AG09309 (cell line): ENCODE results near the gene DNAJA3.
A peak's percentile ranks its signal among the peaks of the same experiment; 100 is the strongest.

Experiments used
- DNase-seq: peaks from one replicate; pipeline ENCODE4 v3.0.0-alpha.2; 2010; ENCODE audit warnings: low read depth
- H3K4me3 ChIP-seq: 2 replicates; pipeline ENCODE4 v1.5.1; 2011; ENCODE audit warnings: mild to moderate bottlenecking, low read depth, low read length, moderate library complexity; ENCODE audit not compliant: control insufficient read depth
- CTCF ChIP-seq: IDR thresholded peaks from 2 replicates; pipeline ENCODE4 v1.5.1; 2011; ENCODE audit warnings: mild to moderate bottlenecking, low read depth, low read length, inconsistent platforms; ENCODE audit not compliant: insufficient read depth, control insufficient read depth; ENCODE audit errors: missing control alignments

Gene DNAJA3

GRCh38 chr16:4403133-4403949, 22.3 kb upstream of the DNAJA3 start:
- no peak for TF ChIP-seq CTCF
- H3K4me3 ChIP-seq, result no peak overlapping the region
- no peak for DNase-seq

- TF ChIP-seq CTCF, result peak; percentile 85
- no peak for DNase-seq
- no peak overlapping the region for H3K4me3 ChIP-seq
Observed at GRCh38 chr16:4404247-4404966, 21.3 kb upstream of the DNAJA3 start.

GRCh38 chr16:4404967-4405696, 20.5 kb upstream of the DNAJA3 start:
- no peak for TF ChIP-seq CTCF
- DNase-seq, result no peak
- H3K4me3 ChIP-seq, result no peak overlapping the region

- TF ChIP-seq CTCF, result no peak
- no peak overlapping the region for H3K4me3 ChIP-seq
- DNase-seq, result no peak
Observed at GRCh38 chr16:4407543-4408322, 17.9 kb upstream of the DNAJA3 start.

GRCh38 chr16:4408323-4408690, 17.4 kb upstream of the DNAJA3 start:
- DNase-seq, result no peak
- no peak overlapping the region for H3K4me3 ChIP-seq
- TF ChIP-seq CTCF, result no peak
